ENCODE results near the gene ABCC8. TPM values are rescaled to one million over a fixed set of nuclear protein-coding genes. Genes with fewer than 3 reads are reported as not detected.

ABCC8 gene
- total and polyA plus RNA-seq, 2 of the 8 experiments (the other 6 are each of a cell fraction or from before 2014, with no cell fraction given) = 3.7 to 4.9 TPM

DNA sequence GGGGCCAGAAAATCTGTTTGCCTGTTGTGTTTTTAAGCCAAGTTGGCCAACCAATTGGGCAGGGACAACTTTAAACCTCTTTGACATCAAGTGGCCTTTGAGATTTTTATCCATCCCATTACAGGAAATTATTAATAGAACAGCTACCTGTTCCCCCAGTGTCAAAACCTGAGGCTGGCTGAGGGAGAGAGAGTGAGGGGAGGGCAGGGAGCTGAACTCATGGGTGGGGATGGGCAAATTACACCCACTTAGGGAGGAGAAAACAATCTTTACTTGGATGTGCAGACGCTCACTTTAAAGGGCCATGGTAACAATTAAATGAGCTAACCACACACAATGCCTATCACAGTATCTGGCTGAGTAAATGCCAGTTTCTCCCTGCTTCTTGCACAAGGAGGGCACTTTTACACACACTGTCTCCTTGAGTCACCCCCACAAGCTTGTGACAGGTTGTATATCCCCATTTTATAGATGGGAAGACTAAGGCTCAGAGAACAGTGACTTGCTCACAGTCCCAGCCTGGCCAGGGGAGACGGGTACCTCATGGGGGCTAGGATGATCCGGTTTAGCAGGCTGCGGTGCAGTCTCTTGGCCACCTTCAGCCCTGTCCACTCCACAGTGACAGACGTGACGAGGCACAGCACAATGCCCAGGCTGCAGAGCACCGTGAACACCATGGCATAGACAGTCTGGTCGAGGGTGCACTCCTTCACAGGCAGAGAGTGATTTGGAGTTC, 70.4 kb downstream of the ABCC8 start:
- Histone ChIP-seq H3K18ac (ENCODE audit: extremely low read depth, low read length) (0 out of 2 replicates have a peak overlapping the region, but pooled peaks have one; percentile 1), H3K79me1 (ENCODE audit: low read depth, low read length) (no peaks in the 10 kb centered on the region), H3K27me3 (replicated peaks in 1 of 4; ENCODE audit: control insufficient read depth in 3 of 4, extremely low read depth in 1 of 4, insufficient read depth in 3 of 4, low read length in 3 of 4) (no peaks in the 10 kb centered on the region), H3K27ac (ENCODE audit: low read depth, low read length) (no peak overlapping the region), H4K5ac (ENCODE audit: insufficient read length, low read depth, low read length) (no peak overlapping the region), H2BK120ac (replicated peaks; ENCODE audit: low read depth, low read length) (no peak overlapping the region), H2BK20ac (ENCODE audit: low read length) (no peak overlapping the region), H3K4me1 (replicated peaks in 1 of 4; ENCODE audit: control insufficient read depth in 3 of 4, insufficient read depth in 4 of 4, low read length in 3 of 4) (no peaks in the 10 kb centered on the region), H2BK5ac (ENCODE audit: low read depth, low read length) (no peak overlapping the region), H3K4me3 (ENCODE audit: extremely low read depth in 1 of 4, insufficient read depth in 2 of 4, low read depth in 3 of 4, low read length in 4 of 4) (no peak overlapping the region), H3K9ac (replicated peaks in 1 of 4; ENCODE audit: extremely low read depth in 1 of 4, low read depth in 3 of 4, low read length in 3 of 4) (no peak overlapping the region; a peak in 1 of 7 replicates), H3K4ac (replicated peaks; ENCODE audit: insufficient read length, low read depth, low read length) (no peak overlapping the region), H2AFZ (ENCODE audit: low read length) (0 out of 2 replicates have a peak overlapping the region, but pooled peaks have one; percentile 3), H4K8ac (ENCODE audit: extremely low read depth, insufficient read depth, low read length) (no peak overlapping the region), H3K23me2 (ENCODE audit: low read depth, low read length) (no peaks in the 10 kb centered on the region), H4K91ac (replicated peaks; ENCODE audit: insufficient read length, low read length) (no peak overlapping the region), H2AK5ac (ENCODE audit: low read depth, low read length) (no peak overlapping the region; the same call in 1 of the 2 replicates), H3K14ac (ENCODE audit: insufficient read length) (no peak overlapping the region), H2BK12ac (ENCODE audit: low read depth, low read length) (0 out of 2 replicates have a peak overlapping the region, but pooled peaks have one; percentile 23), H3K23ac (ENCODE audit: insufficient read length) (no peak overlapping the region), H3K9me3 (ENCODE audit: insufficient read depth in 2 of 2, low read depth in 1 of 2, low read length in 1 of 2) (no peaks in the 10 kb centered on the region), H2BK15ac (ENCODE audit: low read length) (no peak overlapping the region), H3K4me2 (ENCODE audit: insufficient read depth in 1 of 2, low read depth in 2 of 2, low read length in 2 of 2) (no peak overlapping the region), H3K79me2 (ENCODE audit: control insufficient read depth in 1 of 2, insufficient read depth in 2 of 2, low read length in 2 of 2) (no peaks in the 10 kb centered on the region), H3K36me3 (ENCODE audit: control insufficient read depth in 2 of 4, insufficient read depth in 4 of 4, low read length in 3 of 4) (no peaks in the 10 kb centered on the region), H3K56ac (replicated peaks; ENCODE audit: insufficient read length, low read depth, low read length) (no peak overlapping the region), H4K20me1 (replicated peaks in 1 of 2; ENCODE audit: control insufficient read depth in 1 of 2, insufficient read depth in 2 of 2, low read length in 2 of 2) (no peaks in the 10 kb centered on the region)
- no peak for DNase-seq (ENCODE audit: low read depth in 1 of 2, low spot score in 2 of 2)
- 90% methylated on average over 8 of the region's 8 CpGs; no CpG with 5 or more reads in 1 of the 2 experiments for WGBS, 2 experiments (ENCODE audit: extremely low coverage in 1 of 2, insufficient coverage in 1 of 2, insufficient read length in 1 of 2, insufficient replicate concordance in 2 of 2, low coverage in 1 of 2, low lambda C conversion rate in 2 of 2, missing lambda C conversion rate in 1 of 2)
- CTCF ChIA-PET (ENCODE audit: partially characterized antibody) = interaction anchor here (0.9 to 38.8 kb wide), 16 partner anchors 9 to 106 kb away, joined by 3 to 1414 read pairs (median 5); partner anchors contain the start of genes ABCC8 and KCNJ11
- peak; percentile 62; the same call in 1 of the 2 replicates for TF ChIP-seq KDM1A (IDR thresholded peaks at IDR 0.05; ENCODE audit: borderline replicate concordance, low read length)
- TF ChIP-seq, protein P1, sequence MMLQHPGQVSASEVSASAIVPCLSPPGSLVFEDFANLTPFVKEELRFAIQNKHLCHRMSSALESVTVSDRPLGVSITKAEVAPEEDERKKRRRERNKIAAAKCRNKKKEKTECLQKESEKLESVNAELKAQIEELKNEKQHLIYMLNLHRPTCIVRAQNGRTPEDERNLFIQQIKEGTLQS (IDR thresholded peaks at IDR 0.05; ENCODE audit: insufficient read depth, low read depth, low read length) = no peak
- TF ChIP-seq, protein P2, sequence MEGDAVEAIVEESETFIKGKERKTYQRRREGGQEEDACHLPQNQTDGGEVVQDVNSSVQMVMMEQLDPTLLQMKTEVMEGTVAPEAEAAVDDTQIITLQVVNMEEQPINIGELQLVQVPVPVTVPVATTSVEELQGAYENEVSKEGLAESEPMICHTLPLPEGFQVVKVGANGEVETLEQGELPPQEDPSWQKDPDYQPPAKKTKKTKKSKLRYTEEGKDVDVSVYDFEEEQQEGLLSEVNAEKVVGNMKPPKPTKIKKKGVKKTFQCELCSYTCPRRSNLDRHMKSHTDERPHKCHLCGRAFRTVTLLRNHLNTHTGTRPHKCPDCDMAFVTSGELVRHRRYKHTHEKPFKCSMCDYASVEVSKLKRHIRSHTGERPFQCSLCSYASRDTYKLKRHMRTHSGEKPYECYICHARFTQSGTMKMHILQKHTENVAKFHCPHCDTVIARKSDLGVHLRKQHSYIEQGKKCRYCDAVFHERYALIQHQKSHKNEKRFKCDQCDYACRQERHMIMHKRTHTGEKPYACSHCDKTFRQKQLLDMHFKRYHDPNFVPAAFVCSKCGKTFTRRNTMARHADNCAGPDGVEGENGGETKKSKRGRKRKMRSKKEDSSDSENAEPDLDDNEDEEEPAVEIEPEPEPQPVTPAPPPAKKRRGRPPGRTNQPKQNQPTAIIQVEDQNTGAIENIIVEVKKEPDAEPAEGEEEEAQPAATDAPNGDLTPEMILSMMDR (IDR thresholded peaks at IDR 0.05; ENCODE audit: control extremely low read depth in 1 of 3, insufficient read depth in 1 of 3, low read depth in 1 of 3, low read length in 3 of 3) = no peak
- no peak for TF ChIP-seq EP300 (IDR thresholded peaks at IDR 0.05; ENCODE audit: borderline replicate concordance in 1 of 2, low read depth in 2 of 2, low read length in 2 of 2)
- TF ChIP-seq CHD2 (IDR thresholded peaks at IDR 0.05; ENCODE audit: low read length) = no peak
- FAIRE-seq = no peak
- POLR2A ChIA-PET (ENCODE audit: partially characterized antibody) = interaction anchor here (0.9 to 1.4 kb wide), 2 partner anchors 14 to 21 kb away, joined by 3 read pairs; no protein-coding TSS in a partner anchor
